Measurements from ENCODE around the gene CCDC116. TPM values are rescaled to one million over a fixed set of nuclear protein-coding genes. Genes with fewer than 3 reads are reported as not detected.
A peak's percentile ranks its signal among the peaks of the same experiment; 100 is the strongest.
"Not testable (repeated sequence)": the region's sequence is repeated elsewhere in the genome, so short reads cannot be mapped to it uniquely, and the experiment has no call there.

CCDC116 gene
- total RNA-seq, 1 donor from 2014 or later, result 0.89 TPM

DNA sequence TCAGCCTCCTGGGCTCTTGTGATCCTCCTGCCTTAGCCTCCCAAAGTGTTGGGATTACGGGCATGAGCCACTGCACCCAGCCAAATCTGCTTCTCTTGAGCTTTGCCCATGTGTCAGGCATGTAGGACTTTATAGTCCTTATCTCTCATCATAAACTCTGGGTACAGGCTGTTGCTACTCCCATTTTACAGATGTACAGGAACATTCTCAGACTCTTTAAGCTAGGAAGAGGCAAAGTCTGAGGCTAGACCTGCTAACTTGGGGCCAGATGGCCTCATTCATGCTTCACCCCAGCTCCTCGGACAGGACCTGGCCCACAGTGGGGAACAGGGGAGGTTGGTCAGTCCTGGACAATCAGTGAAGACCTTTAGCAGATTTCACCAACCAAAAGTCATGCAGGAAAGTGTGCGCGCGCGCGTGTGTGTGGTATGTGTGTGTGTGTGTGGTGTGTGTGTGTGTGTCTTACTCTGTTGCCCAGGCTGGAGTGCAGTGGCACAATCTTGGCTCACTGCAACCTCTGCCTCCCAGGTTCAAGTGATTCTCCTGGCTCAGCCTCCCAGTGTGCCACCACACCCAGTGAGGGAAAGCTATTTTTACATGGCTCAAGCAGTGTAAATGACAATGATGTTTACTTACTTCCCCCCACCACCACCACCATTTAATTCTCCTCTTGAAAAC, 26.5 kb upstream of the CCDC116 start:
- DNase-seq (ENCODE audit: low spot score) (no peak), ATAC-seq (no peak)
- intact Hi-C loops (cut with DNase I), result no loop called here

DNA sequence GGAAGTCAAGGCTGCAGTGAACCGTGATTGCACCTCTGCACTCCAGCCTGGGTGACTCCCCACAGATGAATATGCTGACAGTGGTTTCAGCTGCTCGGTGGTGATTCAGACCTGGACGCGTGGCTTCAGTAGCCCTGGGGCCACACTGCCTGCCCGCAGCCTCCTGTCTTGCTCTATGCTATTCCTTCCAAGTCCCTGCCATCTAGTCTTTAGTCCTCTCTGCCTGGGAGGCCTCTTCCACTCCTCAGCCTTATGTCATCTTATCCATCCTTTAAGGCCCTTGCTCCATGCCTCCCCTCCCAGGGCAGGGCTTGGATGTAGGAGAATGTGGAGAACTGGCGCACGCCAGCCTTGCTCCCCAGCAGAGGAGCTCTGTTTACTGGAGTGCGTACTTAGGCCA, 25.8 kb upstream of the CCDC116 start:
- ATAC-seq (no peak), DNase-seq (ENCODE audit: low spot score) (no peak)
- intact Hi-C loops (cut with DNase I), result no loop called here

DNA sequence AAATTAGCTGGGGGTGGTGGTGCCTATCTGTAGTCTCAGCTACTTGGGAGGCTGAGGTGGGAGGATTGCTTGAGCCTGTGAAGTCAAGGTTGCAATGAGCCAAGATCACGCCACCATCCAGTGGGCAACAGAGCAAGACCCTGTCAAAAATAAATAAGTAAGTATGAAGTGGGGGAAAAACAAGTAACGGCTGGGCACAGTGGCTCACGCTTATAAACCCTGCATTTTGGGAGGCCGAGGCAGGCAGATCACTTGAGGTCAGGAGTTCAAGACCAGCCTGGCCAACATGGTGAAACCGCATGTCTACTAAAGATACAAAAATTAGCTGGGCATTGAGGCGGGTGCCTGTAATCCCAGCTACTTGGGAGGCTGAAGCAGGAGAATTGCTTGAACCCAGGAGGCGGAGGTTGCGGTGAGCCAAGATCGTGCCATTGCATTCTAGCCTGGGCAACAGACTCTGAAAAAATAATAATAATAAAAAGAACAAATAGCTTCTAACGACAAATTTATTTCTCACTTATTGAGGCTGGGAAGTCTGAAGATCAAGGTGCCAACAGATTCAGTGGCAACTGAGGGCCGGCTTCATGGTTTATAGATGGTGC, 22.9 kb upstream of the CCDC116 start:
- DNase-seq (ENCODE audit: low spot score); intact Hi-C loops (cut with DNase I); ATAC-seq: not testable (repeated sequence)

DNA sequence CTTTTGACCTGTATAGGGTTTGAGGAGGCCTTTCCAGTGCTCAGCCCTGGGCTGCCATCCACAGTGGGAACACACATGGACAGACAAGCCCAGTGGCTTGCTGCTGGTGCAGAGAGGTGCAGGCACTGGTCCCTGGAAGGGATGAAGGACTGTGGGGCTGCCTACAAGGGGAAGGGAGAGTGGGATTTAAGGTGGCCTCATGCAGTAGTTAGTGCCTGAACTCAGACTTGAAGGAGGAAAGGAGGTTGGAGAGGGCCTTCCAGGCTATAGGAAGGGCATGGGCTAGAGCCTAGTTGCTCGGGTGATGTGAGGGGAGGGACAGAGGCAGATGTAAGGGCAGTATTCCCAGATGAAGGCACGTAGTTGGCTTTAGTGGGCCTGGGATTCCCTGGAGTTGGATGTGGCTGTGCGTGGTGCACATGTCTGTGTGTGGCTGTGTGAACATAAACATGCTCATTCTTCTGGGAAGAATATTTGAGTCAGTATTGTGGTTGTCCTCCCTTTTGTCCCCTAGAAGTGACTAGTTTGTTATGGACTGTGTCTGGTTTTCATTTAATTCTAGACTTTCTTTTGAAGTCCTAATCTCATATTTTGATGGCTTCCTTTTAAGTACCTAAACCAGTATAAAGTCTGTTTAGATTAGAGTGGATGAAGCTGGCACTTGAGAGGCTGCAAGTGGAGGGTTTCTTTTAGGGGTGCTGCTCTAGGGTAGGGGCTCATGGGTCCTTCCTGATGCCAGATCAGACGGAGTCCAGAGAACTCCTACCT, 21.2 kb upstream of the CCDC116 start:
- intact Hi-C loops (cut with DNase I), result no loop called here
- no peak for ATAC-seq
- DNase-seq (ENCODE audit: low spot score), result no peak

DNA sequence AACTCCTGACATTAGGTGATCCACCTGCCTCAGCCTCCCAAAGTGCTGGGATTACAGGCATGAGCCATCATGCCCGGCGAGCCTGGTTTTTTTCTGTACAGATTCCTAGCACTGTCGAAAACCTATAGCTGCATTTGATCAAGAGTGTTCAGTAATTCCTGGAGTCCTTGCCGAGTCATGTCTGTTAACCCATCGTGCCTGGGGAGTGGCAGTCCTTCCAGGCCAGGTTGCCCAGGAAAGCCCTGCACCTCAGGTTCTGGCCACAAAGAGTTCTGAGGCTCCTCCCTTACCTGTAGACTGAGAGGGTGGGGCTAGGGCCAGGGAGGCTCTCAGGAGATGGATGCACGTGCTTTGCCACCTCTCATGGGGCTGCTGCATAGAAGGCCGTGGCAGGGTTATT, 19.7 kb upstream of the CCDC116 start:
- ATAC-seq (no peak), DNase-seq (ENCODE audit: low spot score) (no peak)
- intact Hi-C loops (cut with DNase I), result no loop called here

DNA sequence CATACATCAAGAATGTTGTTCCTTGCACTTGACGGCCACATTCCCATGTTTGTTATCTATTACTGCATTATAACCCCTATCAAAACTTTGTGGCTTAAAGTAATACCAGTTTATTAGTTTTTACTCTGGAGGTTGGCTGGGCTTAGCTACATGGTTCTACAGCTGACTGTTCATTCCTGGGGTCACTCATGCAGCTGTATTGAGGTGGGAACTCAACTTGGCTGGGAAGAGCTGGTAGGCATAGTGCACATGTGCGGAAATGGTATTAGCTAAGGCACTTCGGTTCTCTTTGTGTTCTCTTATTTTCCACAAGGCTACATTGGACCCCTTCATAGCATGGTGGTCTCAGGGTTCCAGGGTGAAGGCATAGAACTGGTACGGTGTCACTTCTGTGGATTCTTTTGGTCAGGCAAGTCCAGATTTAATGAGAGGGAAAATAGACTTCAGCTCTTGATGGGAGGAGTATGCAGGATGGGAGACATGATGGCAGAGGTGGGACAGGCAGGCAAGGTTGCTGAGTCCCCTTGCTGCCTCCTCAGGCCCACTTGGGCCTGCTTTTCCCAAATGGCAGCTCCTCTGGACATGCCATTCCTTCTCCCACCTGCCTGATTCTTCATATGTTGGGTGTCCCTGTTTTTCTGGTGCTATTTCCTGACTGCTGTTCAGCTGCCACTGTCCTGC, 18.9 kb upstream of the CCDC116 start:
- intact Hi-C loops (cut with DNase I), result loop anchor here (1.0 kb wide), 1 partner anchor 33 kb away; no protein-coding TSS in a partner anchor
- ATAC-seq, result no peak

DNA sequence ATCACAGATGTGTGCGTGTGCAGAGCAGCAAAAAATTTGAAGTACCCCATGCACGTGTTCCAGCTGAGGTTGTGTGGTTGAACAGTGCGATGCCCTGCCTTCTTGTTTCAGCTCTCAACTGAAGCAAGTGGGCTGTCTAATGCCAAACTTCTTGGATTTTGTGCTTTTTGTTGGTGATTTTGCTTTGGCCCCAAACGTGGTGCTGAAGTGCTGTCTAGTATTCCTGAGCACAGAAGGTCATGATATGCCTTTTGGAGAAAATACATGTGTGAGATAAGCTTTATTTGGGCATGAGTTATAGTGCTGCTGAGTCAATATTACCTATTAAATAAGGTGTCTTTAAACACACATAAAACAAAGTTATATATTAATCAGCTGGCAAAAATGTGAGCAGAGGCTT, 16.8 kb upstream of the CCDC116 start:
- intact Hi-C loops (cut with DNase I), result no loop called here
- ATAC-seq (no peak), DNase-seq (ENCODE audit: low spot score) (no peak)

More for the DNA sequence above, 18.9 kb upstream of the CCDC116 start:
- DNase-seq (ENCODE audit: low spot score), result no peak

DNA sequence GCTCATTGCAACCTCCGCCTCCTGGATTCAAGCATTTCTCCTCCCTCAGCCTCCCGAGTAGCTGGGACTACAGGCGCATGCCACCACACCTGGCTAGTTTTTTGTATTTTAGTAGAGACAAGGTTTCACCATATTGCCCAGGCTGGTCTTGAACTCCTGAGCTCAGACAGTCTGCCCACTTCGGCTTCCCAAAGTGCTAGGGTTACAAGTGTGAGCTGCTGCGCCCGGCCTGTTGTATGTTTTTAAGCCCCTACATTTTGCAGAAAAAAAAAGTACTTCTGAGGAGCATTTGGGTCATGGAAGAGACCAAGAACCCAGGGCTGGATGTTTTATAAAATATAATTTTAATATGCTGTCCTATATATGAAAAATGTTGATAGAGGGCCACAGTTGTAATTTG, 15.2 kb upstream of the CCDC116 start:
- intact Hi-C loops (cut with DNase I); ATAC-seq; DNase-seq (ENCODE audit: low spot score): not testable (repeated sequence)

DNA sequence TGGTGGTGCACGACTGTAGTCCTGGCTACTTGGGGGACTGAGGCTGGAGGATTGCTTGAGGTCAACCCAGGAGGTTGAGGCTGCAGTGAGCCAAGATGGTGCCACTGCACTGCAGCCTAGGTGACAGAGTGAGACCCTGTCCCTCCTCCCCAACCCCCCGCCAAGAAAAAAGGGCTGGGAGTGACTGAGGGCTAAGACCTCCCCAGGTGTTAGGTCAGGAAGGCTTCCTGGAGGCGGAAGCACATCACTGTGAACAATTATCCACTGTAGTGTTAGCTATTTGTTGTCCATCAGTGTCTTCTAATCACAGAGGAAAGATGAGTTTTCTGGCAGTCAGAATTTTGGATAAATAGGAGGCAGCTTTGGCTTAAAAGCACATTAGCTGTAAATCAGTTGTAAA, 11.5 kb upstream of the CCDC116 start:
- intact Hi-C loops (cut with DNase I), result no loop called here

DNA sequence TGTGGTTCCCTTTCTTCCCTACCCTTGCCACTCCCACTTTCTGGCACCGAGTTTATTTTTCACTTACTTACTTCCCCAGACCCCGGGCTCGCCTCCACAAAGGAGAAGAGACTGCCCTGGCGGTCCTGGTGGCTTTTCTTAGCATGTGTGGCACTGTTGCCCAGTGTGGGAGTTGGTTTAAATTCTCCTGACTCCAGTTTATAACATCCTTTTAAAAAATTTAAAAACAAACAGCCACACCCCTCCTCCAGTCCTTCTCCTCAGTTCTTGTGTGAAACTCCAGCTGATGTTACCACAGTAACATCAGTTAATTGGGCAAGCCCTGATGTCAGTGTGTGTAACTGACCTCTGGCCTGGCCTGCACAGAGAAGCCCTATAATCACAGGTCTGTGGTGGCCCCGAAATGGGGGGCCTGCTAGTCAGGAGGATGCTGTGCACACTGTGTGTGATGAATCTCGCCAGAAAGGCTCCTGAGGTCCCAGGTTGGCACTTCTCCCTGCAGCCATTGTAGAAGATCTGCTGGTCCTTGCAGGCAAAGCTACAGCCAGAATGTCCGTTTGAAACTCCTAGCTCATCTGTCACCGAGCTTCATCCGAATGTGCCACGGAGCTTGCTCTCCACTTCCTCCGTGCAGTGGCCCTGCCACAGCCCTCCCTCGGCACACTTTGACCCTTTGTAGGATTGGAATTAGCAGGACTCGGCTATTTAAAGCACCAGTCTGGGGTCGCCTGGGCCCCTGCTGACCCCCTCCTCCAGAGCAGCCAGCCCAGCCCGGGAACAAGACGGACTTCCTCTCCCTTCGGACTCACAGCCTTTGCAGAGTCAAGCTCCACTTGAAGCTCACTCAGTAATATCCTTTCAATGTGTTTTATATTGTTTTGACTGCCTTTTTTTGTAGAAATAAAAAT, 10.3 kb upstream of the CCDC116 start:
- DNase-seq (ENCODE audit: low spot score) (no peak), ATAC-seq (peak; percentile 20)
- intact Hi-C loops (cut with DNase I), result no loop called here

More for the DNA sequence above, 11.5 kb upstream of the CCDC116 start:
- ATAC-seq (no peak), DNase-seq (ENCODE audit: low spot score) (no peak)

DNA sequence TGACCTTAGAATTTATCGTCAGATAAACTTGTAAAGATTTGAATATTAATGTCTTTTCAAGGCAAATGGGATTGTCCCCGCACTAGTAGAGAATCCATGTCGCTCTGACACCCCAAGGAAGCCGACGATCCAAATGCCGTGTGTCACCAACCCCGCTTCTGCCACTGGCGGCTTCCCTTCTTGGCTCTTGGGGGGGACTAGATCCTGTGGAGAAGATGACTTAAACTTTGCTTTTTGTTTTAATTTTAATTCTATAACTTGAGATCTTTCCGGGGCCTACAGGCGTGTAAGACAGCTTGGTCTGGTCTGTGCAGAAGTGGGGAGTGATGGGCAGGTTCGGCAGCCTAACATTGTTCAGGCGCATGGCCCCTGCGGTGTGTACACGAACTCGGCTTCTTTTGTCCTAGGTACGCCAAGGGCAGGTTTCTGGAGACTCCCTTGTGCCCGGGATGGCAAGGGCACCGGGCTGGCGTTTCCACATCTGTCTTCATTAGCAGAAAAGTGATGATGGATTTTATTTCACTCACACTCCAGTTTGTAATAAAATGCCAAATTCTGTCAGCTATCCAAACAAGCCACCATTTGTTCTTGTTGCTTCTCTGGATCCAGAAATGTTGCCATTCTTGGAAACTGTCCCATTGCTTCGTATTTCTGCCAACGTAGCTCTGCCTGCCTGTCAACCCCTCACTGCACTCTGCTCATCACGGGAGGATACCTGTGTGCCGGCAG, 9.5 kb upstream of the CCDC116 start:
- intact Hi-C loops (cut with DNase I), result no loop called here
- ATAC-seq, result no peak
- no peak for DNase-seq (ENCODE audit: low spot score)

DNA sequence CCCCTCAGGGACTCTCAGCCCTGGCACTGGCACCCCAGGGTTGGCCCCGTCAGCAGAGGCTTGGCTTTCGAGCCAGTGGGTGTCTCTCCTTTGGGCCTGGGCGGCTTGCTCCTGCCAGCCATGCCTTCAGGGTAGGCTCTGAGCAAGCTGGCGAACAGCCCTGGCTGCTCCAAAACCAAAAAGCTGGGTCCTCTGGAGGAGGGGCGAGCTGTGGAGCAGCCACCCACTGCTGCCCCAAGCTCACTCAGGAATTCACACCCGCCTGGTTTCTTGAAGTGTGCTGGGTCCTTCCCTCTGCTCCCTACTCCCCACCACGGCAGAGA, 9.0 kb upstream of the CCDC116 start:
- intact Hi-C loops (cut with DNase I), result no loop called here
- DNase-seq (ENCODE audit: low spot score) (no peak), ATAC-seq (no peak)

DNA sequence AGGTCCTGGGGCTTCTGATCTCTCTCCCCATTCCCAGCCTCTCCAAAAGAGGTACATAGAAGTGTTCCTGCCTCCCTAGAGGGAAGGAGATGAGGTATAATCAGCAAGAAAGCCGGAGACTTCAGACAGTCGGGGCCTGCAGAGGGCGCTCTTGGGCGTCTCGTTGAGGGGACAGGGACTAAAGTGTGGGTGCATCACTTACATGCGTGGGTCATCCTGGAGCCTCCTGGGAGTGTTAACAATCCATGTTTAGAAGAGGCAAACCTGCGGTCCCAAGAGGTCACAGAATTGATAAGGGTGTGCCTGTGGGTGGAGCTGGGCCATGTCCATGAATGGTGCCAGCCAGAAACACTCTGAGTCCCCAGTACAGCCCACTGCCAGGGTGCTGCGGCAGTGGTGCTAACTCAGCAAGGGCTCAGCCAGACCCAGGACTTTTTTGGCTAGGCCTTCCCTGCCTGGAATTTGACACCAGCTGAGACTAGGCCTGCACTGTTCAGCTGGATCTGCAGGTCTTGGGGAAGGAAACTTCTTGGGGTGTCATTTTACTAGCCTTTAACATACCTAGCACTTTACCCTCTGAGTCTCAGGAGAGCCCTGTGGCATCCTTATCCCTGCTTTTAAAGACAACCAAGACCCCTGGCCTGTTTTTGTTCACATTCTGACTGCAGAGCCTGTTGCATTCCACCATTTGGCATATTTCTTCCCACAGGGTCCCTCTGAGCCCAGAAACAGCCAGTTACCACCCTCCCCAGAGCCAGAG, 8.3 kb upstream of the CCDC116 start:
- intact Hi-C loops (cut with DNase I), result no loop called here
- no peak for DNase-seq (ENCODE audit: low spot score)
- ATAC-seq, result peak; percentile 31

DNA sequence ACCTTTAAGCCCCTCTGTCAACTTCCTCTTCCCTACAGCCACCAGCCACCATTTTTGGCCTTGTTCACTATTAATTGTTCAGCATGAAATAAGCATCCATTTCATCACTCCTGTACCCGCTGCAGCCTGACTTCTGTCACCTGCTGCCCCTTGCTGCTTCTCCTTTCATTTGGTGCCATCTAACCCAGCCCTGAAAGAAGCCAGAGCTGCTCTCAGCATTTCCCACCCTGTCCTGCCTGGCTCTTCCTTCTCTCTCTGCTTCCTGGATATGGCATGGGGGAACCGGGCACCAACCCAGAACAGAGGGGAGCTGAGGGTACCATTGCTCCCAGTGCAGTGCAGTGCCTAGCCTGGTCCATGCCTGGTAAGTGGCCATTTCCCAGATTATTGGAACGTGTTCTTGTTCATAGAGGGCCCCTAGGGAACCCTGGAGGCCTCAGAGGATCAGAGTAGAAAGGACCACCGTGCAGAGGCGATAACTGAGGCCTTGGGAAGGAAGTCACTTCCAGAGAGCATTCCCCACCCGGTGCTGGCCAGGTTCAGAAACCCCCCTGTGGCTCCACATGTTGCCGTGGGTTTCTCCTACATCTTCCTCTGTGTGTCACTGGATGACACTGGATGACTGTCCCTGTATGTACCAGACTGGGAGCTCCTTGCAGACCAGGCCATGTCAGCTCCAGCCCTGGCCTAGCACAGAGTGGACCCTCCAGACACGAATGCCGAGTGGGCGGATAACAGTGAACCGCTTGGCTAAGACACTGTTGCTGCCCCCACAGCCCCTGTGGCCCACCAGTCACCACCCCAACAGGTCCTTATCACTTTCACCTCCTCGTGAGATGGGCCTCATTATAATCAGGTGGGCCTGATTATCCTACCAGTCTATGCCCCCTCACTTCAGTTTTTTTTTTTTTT, 7.4 kb upstream of the CCDC116 start:
- DNase-seq (ENCODE audit: low spot score), result no peak
- no peak for ATAC-seq
- intact Hi-C loops (cut with DNase I), result no loop called here

DNA sequence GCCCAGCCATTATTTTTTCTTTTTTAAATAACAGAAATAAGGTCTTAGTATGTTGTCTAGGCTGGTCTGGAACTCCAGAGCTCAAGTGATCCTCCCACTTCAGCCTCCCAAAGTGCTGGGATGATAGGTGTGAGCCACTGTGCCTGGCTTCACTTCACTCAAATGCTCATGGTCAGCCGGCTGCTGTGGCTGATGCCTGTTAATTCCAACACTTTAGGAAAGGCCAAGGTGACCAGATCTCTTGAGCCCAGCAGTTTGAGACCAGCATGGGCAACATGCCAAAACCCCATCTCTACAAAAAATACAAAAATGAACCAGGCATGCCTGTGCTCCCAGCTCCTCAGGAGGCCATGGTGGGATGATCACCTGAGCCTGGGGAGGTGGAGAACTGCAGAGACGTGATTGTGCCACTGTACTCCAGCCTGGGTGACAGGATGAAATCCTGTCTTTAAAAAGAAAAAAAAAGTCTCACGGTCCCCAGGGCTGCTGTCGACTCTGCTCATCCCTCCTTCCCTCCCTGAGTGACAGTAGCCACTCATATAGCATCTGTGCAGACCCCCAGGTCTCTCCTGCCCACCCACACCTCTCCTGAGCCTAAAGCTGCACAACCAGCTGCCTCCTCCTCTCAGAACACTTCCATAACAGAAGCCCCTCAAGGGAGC, 6.4 kb upstream of the CCDC116 start:
- DNase-seq (ENCODE audit: low spot score) (no peak), ATAC-seq (no peak)
- intact Hi-C loops (cut with DNase I), result no loop called here

Data from sciatic nerve (tissue), 2 donors.